NOMO-1 treated with dmso at 0.1 percent for 144 hours (cell line): Measurements from ENCODE around the gene VAPA.
A peak's percentile ranks its signal among the peaks of the same experiment; 100 is the strongest.

Experiments used
- DNase-seq: peaks from one replicate; lab custom pipeline; 2025; ENCODE audit not compliant: unreplicated experiment; lab: John Stamatoyannopoulos, UW

VAPA gene

GRCh38 chr18:9994701-9995235 lies 81.0 kb downstream of the VAPA start:
- no peak for DNase-seq

DNA sequence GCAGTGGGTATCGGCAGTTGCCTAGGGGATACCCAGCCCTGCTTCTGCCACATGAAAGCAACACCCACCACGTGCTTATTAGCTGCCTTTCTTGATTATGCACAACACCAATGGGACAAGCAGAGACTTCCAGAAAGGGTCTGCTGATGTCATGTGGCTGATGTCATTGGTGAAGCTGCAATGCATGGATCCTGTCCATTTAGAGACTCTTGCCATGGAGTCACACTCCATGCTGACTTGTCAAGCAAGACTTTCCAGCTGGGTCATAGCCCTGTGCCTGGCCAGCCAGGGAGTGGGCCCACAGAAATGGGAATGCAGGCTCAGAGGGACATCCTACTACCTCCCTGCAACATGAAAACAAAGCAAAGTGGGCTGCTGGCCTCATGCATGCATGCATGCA lies 81.8 kb downstream of the VAPA start:
- no peak for DNase-seq

DNA sequence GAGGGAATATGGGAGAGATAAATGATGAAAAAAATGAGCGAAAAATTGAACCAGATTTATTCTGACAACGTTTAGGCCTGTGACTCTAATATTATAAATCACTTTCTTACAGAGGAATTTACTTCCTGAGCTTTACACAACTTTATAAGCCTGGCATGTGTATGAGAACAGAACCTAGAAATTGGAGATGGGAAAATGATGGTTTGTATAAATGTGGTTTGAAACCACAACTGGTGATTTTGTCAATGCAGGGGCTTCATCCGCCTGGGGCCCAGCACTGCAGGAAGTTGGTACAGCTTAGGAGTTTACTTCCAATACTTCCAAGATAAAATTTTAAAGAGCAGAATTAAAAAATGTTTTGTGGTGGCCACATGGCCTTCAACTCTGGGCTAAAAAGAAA lies 82.3 kb downstream of the VAPA start:
- no peak for DNase-seq

DNA sequence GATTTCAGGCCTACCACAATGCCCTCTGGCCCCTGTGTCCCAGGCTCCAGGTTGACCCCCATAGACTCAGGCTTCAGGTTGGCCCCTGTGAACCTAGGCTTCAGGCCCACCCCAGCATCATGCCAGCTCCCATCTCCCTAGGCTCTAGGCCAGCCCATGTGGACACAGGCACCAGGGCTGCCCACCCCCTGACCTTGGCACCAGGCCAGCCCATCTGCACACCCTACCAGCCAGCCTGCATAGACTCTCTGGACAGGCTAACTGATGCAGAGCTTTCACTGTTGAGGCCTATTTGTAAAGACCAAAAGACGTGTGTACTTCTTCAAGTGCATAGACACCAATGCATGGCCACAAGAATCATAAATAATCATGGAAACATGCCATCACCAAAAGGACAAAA lies 83.9 kb downstream of the VAPA start:
- DNase-seq: no peak

GRCh38 chr18:9998330-9998729 lies 84.5 kb downstream of the VAPA start:
- no peak for DNase-seq

DNA sequence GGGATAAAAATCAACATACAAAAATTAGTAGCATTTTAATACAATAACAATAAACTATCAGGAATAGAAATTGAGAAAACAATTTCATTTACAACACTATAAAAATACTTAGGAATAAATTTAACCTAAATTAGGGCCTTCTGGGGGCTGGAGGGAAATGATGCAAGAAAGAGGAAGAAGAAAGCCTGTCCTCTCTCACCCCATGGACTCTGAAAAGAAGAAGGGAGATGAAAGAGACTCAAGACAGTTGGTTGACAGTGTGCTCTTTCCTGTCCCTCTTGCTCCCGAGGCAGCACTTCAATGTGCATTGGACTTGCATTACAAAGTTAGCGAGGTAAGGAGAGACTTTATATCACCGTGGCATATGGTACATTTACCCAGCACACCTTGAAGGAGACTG lies 88.5 kb downstream of the VAPA start:
- DNase-seq: peak; percentile 9

DNA sequence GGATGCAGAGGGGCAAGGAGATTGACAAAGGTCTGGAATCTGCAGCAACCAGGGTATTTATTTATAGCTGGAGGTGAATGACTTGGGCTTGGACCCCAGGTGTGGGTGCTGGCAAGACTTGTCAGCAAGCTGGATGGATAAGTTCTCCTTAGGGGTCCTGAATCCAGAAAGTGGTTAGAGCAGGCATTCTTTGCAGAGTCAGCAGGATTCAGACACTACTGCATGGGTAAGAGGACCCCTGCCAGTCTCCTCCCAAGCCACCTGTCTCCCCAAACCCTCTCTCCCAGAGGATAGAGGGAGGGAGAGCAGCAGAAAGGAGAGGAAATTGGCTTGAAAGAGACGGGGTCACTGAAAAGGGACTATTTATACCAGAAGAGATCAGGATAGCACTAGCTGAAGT lies 89.5 kb downstream of the VAPA start:
- DNase-seq: no peak

GRCh38 chr18:10003866-10004265 lies 90.0 kb downstream of the VAPA start:
- DNase-seq: no peak

- DNase-seq: peak; percentile 43
Measured at GRCh38 chr18:10006311-10006893, 92.6 kb downstream of the VAPA start.

DNA sequence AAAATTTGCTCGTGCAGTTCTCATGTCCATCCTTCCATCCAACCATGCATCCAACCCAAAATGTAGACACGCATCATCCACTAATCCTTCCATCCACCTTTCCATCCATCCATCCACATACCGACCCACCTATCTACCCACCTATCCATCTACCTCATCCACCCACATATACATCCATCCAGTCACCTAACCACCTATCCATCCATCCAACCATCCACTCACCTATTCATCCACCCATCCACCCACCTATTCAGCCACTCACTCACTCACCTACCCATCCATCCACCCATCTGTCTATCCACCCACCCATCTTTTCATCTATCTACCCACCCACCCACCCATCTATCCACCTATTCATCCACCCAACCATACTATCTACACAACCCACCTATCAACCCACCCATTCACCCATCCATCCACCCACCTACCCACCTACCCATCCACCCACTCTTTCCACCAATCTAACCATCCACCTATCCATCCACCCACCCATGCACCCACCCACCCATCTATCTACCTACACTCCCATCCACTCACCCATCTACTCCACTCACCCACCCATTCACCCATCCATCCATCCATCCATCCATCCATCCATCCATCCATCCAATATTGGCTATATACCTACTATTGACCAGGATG lies 94.3 kb downstream of the VAPA start:
- no peak for DNase-seq
